WERI-Rb-1 (cell line): ENCODE data around the gene ARID1B.

ENCODE experiments used
- DNase-seq: peaks from one replicate; pipeline ENCODE4 v3.0.0-alpha.2; 2020
- H3K27ac ChIP-seq: fragments of 250-450 bp; sonication (Bioruptor Pico); 2 replicates; pipeline ENCODE4 v1.5.1; 2020; ENCODE audit warnings: mild to moderate bottlenecking, moderate library complexity
- H3K27me3 ChIP-seq: fragments of 250-450 bp; sonication (Bioruptor Pico); 2 replicates; pipeline ENCODE4 v1.5.1; 2021; ENCODE audit warnings: mild to moderate bottlenecking, low read depth, moderate library complexity; ENCODE audit not compliant: insufficient read depth, severe bottlenecking
- H3K36me3 ChIP-seq: fragments of 250-450 bp; sonication (Bioruptor Pico); 2 replicates; pipeline ENCODE4 v1.5.1; 2020; ENCODE audit warnings: mild to moderate bottlenecking, moderate library complexity
- H3K4me3 ChIP-seq: 2 replicates; pipeline ENCODE4 v1.5.1; 2011; ENCODE audit warnings: low read depth, mild to moderate bottlenecking, control low read depth, low read length
- H3K9me3 ChIP-seq: fragments of 250-450 bp; sonication (Bioruptor Pico); 2 replicates; pipeline ENCODE4 v1.5.1; 2021; ENCODE audit warnings: mild to moderate bottlenecking, moderate library complexity; ENCODE audit not compliant: severe bottlenecking
- TF ChIP-seq, protein P1 (sequence below): IDR thresholded peaks from 2 replicates; pipeline ENCODE4 v1.5.1; 2011; ENCODE audit warnings: low read depth, mild to moderate bottlenecking, control low read depth, inconsistent platforms, low read length

ARID1B gene

DNA sequence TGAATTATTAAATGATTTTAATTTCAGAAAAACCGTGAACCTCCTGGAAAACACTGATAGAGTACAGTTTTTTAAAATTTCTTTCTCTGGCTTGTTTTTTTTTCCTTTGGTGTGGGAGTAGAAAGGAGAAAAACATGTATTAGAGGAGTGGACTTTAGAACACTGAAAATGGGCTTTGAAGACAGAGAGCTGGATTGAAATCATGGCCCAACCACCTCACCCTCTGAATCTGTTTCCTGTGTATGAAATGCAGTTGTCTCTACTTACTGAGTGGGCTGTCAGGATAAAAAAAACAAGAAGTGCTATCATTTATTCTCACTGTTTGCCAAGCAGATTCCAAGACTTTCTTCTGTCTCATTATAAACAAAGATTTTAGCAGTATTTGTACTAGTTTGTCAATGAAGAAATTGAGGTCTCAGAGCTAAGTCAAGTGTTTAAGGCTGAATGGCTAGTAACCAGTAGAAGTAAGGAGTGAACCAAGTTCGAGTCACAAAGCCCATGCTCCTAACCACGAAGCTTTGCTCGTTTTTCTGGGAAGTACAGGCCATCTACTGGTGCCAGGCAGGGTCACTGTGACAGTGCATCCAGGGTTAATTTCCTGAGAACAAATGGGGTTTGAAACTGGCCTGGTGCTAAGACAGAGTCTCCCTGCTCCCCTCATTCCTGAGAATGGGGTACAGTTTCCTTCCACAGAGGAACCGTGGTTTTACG lies 289.8 kb downstream of the ARID1B start:
- Histone ChIP-seq H3K27ac (no peak overlapping the region), H3K4me3 (no peak overlapping the region), H3K36me3 (peaks cover 5% of the 10 kb centered on the region; the same call in 1 of the 2 replicates), H3K9me3 (no peaks in the 10 kb centered on the region), H3K27me3 (no peaks in the 10 kb centered on the region)
- DNase-seq, result no peak
- TF ChIP-seq, protein P1, sequence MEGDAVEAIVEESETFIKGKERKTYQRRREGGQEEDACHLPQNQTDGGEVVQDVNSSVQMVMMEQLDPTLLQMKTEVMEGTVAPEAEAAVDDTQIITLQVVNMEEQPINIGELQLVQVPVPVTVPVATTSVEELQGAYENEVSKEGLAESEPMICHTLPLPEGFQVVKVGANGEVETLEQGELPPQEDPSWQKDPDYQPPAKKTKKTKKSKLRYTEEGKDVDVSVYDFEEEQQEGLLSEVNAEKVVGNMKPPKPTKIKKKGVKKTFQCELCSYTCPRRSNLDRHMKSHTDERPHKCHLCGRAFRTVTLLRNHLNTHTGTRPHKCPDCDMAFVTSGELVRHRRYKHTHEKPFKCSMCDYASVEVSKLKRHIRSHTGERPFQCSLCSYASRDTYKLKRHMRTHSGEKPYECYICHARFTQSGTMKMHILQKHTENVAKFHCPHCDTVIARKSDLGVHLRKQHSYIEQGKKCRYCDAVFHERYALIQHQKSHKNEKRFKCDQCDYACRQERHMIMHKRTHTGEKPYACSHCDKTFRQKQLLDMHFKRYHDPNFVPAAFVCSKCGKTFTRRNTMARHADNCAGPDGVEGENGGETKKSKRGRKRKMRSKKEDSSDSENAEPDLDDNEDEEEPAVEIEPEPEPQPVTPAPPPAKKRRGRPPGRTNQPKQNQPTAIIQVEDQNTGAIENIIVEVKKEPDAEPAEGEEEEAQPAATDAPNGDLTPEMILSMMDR, result no peak

DNA sequence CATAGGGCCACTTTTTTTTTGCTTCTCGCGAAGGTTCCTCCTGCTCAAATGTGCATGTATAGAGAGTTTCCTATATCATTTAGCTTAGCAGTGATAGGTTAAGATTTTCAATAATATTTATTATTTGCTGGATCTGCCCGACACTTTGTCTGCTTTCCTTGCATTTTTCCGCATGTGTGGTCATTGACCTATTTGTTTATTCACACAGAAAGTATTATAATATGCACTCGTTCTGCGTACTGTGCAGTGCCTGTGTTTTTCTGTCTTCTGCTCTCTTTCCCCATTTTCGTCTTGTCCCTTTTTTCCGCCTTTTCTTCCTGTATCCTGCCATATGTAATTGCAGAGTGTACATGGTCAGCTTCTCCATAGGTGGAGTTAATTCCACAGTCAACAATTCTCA lies 290.3 kb downstream of the ARID1B start:
- DNase-seq, result no peak
- no peak overlapping the region for H3K27ac ChIP-seq
- TF ChIP-seq, protein P1, result no peak
- no peaks in the 10 kb centered on the region for H3K27me3 ChIP-seq
- no peaks in the 10 kb centered on the region for H3K9me3 ChIP-seq
- no peak overlapping the region for H3K4me3 ChIP-seq
- peaks cover 5% of the 10 kb centered on the region; the same call in 1 of the 2 replicates for H3K36me3 ChIP-seq

DNA sequence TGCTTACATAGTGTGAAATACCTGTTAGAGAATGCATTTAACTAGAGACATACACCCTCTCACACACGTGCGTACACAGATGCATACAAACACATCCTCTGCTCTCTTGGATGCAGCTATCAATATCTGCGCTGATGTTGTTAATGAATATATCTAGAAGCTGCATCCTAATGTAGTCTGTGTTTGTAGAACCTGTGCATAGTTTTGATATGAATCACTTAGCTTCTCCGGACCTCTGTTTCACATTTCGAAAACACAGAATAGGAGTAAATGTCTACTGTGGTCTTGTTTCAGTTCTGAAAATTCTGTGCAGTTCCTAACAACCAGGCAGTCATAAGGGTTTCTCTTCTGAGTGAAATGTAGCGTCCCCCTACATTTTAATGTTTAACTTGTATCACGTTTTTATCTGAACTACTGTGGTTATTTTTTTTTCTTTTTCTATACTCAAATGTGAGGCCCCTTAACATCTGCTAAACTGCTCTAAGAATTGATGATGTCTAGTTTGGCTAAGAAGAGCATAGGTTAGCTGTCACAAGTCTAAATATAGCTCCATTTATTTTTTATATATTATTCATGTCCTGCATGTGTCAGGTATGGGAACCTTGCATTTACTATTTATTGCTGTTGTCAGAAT lies 291.6 kb downstream of the ARID1B start:
- TF ChIP-seq, protein P1, result no peak
- Histone ChIP-seq H3K27me3 (no peaks in the 10 kb centered on the region), H3K9me3 (no peaks in the 10 kb centered on the region), H3K4me3 (no peak overlapping the region), H3K27ac (no peak overlapping the region), H3K36me3 (peaks cover 6% of the 10 kb centered on the region; the same call in 1 of the 2 replicates)
- DNase-seq, result no peak

DNA sequence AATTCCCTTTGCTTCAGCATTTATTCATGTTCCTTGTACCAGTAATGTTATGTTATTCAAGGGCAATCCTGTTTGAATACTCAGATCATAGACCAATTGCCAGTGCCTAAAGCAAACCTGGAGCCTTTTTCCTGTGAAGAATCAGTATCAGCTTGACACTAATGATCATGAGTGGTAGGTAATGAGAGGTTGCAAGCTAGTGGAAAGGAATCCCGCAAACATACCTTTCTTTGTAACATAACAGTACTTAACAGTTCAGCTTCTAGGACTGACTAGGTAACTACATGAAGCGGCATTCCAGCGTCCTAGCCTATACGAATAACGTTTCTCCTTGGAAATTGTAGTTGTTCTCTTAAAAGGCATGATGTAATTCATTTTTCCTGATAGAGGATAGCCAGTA lies 292.4 kb downstream of the ARID1B start:
- Histone ChIP-seq H3K36me3 (peaks cover 5% of the 10 kb centered on the region; the same call in 1 of the 2 replicates), H3K4me3 (no peak overlapping the region), H3K27ac (no peak overlapping the region), H3K27me3 (no peaks in the 10 kb centered on the region), H3K9me3 (no peaks in the 10 kb centered on the region)
- TF ChIP-seq, protein P1, result no peak
- no peak for DNase-seq

DNA sequence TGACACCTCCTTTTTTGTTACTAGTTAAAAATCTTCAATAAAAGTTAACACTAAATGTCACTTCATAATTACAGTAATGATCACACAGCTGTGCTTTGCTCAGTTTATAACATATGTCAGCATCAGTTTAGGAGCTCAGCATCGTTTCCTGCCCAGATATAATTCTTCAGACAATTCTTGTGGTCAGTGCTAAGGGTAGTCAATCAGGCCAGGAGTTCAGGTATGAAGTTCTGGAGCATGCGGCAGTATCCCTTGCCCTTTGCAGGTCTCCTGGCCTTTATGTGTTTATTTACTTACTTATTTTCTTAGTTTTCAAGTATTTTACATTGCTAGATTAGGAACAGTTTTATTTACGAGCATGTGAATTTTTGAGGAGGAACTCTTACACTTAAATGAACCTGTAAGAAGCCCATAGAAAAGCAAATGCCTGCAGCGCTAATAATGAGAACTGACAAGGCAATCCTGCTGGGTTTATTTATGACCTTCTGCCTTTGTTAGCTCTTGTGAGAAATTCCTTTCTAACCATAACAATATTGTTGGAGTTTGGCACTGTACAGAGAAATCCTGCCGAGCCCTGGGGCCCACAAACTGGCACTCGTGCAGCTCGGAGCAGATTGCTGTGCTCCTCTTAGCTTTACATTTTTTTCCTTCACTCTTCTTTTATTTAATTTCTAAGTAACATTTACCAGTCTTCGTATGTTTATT lies 293.4 kb downstream of the ARID1B start:
- peaks cover 2% of the 10 kb centered on the region; the same call in 1 of the 2 replicates for H3K36me3 ChIP-seq
- no peak overlapping the region for H3K4me3 ChIP-seq
- H3K27me3 ChIP-seq, result no peaks in the 10 kb centered on the region
- no peaks in the 10 kb centered on the region for H3K9me3 ChIP-seq
- TF ChIP-seq, protein P1, result no peak
- H3K27ac ChIP-seq, result no peak overlapping the region
- no peak for DNase-seq
